CD4-positive, alpha-beta T cell treated with Interferon alpha-2 for 1 hour (primary cell): ENCODE measurements around the gene AGK.
"Not testable (repeated sequence)": the region's sequence is repeated elsewhere in the genome, so short reads cannot be mapped to it uniquely, and the experiment has no call there.

Source experiments
- DNase-seq, 2 donors: peaks; one replicate each; pipeline ENCODE4 v3.0.0-alpha.2; 2020 to 2022

AGK gene

GRCh38 chr7:141686074-141686473 lies 134.9 kb downstream of the AGK start:
- no peak for DNase-seq

GRCh38 chr7:141686670-141687069 lies 135.5 kb downstream of the AGK start:
- no peak for DNase-seq

- DNase-seq = no peak
Measured at GRCh38 chr7:141688043-141688442, 136.8 kb downstream of the AGK start.

GRCh38 chr7:141689072-141689825 lies 138.0 kb downstream of the AGK start:
- DNase-seq = not testable (repeated sequence)

- no peak for DNase-seq
Measured at GRCh38 chr7:141691540-141691939, 140.3 kb downstream of the AGK start.

DNA sequence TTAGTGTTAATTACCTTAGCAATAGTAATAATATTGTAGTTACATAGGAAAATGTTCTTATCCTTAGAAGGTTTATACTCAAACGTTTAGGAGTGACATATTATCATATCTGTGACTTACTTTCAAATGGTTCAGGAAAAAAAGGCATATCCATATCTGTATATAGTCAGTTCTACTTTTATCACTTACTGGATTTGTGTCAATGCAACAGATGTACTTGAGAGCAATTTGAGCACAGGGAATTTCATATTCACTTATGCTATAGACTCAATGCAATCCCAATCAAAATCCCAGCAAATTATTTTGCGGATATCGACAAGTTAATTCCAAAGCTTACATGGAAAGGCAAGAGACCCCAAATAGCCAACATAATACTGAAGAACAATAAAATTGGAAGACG lies 140.8 kb downstream of the AGK start:
- DNase-seq = no peak

DNA sequence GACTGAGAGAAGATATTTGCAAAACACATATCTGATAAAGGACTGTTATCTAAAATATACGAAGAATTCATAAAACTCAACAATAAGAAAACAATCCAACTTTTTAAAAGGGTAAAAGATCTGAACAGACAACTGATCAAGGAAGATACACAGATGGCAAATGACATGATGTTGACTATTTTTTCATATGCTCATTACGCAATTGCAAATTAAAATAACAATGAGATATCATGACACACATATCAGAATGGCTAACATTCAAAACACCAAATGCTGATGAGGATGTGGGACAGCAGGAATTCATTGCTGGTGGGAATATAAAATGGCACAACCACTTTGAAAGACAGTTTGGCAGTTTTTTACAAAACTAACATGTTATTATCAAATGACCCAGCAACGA lies 141.9 kb downstream of the AGK start:
- DNase-seq = no peak

GRCh38 chr7:141695803-141696289 lies 144.6 kb downstream of the AGK start:
- no peak for DNase-seq

DNA sequence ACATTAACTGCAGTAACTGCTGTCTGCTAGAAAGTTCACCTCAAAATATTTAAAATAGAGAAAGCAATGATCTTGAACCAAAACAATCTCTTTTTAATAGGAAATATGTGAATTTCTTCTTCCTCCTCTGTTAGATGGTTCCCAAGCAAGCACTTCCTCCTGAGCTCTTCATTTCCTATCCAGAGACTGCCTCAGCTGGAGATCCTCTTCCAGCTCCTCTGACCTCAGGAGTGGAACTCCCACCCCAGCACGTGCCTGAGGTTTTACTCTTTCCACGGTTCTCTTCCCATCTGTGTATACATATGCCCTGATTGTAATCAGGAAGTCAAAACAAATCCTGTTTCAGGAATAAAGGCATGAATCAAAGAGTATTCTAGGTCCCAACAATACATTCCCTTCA lies 145.1 kb downstream of the AGK start:
- DNase-seq = no peak

DNA sequence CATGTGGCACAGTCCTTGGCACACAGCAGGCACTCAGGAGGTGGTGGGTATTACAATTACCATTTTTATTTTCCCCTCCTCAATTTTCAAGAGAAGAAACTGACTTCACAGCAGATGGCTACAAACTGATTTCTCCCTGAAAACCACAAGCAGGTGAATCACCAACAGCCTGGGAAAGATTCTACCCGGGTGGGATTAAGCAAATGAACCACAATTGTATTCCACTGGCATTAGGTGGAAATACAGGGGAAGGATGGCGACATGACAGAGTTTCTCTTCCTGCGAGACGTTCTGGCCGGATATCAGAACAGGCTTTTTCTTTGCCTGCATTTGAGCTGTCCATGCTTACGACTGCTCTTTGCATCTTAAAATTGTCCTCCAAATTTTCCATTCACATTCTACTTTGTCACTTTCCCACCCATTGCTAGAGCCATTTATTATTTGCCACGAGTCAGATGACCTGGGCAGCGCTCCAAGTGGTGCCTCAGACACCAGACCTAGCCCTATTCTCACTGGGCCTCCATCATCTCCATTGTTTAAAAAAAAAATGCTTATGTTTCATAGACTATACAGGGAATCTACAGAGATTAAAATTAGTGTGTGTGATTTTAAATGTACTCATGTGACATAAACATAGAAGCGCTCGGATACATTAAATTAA lies 146.1 kb downstream of the AGK start:
- no peak for DNase-seq

DNA sequence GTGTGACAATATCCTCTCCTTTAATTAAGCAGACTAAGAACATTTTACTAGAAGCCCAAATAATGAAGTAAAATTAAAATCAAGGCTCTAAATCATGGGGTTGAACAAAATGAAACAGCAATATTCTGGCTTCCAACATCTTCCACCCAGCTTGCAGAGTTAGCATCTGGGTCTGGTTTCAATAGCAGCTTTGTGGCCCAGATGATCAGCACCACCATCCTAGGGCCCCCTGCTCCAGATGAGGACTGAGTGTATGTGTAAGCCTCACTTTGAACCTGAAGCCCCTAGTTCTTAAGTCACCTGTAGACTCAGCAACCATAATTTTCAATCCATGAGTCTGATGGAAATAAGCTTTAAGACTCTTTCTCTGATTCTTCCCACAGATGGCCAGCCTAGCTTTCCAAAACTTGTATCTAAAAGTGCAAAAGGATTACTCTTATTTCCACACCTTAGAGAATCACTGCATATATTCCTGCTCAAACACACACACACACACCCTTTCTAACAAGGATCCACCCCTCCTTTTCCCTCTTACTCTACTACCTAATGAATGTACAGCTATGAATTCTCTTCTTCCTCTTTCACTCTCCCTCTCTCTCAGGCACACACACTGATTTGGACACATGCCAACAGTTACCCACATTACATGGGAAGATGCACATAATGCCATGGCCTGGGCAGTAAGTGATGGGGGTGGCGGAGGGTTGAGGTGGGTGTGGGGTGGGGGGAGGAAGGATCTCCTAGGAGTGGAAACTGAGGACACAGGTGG lies 147.2 kb downstream of the AGK start:
- no peak for DNase-seq

DNA sequence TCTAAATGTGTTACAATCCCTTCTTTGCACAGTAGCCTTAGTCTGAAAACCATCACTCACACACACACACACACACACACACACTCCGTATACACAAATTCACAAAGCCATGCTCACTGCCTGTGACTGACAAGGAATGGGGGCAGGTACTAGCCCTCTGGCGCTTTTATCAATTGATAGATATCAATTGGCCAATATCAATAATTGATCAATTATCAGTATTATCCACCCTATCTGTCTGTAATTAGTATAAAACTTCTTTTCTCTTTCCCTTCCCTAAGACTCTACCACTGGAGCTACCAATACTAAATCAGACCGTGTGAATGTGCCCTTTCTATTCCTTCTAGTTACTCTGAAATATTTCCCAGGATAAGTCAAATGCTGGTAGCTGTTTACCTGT lies 148.7 kb downstream of the AGK start:
- DNase-seq = no peak

DNA sequence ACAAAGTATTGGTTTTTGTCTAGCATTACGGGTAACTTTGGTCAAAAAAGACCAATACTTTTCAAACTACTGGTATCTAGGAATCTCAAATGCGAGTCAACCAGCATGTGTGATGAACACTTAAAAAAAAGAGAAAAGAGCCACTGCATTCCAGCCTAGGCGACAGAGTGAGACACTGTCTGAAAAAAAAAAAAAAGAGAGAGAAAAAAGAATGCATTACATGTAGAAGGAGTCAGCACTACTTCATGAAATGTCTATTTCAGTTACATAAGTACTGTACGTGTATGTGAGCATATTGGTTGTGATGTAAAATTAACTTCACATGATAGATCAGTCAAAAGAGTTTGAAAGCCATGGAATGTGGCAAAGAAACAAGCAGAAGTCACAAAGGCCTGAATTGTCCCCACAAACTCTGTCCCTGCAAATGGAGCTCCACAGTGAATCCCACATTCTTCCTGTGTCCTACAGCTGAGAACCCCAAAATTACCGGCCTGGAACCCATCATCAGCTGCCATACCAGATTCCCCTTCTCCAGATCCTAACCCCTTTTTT lies 149.2 kb downstream of the AGK start:
- no peak for DNase-seq

DNA sequence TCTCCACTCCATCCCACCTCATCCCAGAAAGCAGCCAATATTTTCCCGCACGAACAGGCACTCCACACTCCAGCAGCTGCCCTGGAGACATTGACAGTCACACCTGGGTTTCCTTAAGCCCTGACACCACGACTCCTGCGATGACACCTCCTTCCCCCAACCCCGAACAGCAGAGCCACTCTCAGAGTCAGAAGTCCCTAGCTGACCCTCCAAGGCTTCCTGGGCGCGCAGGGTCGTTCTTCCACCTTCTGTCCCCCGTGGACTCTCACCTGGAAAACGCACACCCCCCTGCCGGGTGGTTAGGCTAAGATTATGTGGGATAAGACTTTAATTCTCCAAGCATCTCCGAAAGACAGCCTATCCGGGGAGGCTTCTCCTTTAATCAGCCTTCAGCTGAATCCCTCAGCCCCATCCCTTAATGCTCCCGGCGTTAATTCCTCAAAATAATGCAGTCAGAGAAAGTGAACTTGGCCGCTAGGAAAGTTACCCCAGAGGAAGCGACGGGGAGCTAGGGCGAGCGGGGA lies 149.7 kb downstream of the AGK start:
- peak; percentile 5 to 8 for DNase-seq

DNA sequence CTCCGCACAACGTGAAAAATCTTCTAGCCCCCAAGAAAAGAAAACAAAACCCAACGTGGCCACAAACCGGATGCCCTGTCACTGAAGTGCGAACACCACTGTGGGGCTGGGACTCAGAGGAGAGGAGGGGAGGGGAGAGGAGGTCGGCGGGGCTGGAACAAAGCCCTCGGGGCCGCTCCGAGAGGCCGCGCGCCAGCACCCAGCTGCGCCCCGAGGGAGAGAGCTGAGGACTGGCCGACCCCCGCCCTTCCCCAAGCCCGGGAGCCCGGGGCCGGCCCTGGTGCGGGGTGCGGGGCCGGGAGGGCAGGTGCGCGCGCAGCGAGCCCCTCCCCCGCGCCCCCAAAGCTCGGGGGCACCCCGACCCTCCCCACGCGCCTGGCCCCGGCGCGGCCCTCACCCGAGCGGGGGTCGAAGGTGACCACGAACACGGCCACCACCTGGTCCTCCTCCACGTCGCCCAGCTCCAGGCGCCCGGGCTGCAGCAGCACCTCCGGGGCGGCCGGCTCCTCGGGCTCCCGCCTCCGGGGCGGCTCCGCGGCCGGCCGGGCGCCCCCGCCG lies 150.4 kb downstream of the AGK start:
- peak; percentile 77 to 82 for DNase-seq

- DNase-seq = peak; percentile 40 to 65
Measured at GRCh38 chr7:141702047-141702567, 150.9 kb downstream of the AGK start, which contains the start of gene DENND11. TSS of gene DENND11 (minus strand) at chr7:141702166. CDS start at chr7:141702153, 13 bp downstream.

- DNase-seq = no peak
Measured at GRCh38 chr7:141702892-141703291, 151.7 kb downstream of the AGK start.

DNA sequence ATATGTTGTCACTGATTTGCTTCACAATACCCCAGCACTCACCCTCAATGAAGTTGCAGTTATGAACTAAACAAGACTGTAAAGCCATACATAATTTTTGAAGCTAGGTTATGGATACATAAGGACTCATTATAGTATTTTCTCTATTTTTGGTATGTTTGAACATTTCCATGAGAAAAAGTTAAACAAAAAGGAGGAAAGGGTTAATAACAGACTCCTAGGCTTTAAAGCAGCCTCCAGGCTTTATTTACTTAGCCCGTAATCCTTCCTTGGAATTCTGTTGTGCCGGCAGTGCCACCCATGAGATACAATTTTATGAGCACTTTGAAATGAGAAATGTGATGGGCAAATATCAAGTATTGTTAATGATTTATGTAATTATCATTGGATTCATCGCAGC lies 152.9 kb downstream of the AGK start:
- DNase-seq = no peak

DNA sequence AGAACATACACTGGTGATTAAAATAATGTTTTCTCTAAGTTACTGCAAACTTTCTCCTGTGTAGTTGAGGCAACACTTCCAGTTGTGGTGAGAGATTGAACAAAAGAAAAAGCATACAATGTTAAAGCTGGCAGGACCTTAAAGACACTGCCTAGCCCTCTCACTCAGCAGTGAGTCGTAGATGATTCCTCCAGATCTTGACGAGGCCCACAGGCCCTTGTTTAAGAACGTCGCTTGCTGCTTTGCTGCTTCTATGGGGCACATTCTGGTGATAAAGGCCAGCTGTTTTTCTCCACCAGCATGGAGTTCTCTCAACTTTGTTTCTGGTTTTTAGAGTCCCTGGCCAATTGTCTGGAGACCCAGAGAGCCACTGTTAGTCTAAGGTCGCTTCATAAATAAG lies 153.5 kb downstream of the AGK start:
- no peak for DNase-seq
